Colonic mucosa (tissue), 4 donors: ENCODE data around the gene C19orf47. TPM values are rescaled to one million over a fixed set of nuclear protein-coding genes. Genes with fewer than 3 reads are reported as not detected.

Experiments
- DNase-seq: peaks from one replicate; pipeline ENCODE4 v3.0.0-alpha.2; 2020
- H3K27ac ChIP-seq: fragments of 200-600 bp; one replicate; pipeline ENCODE4 v1.8.0; 2021
- H3K27me3 ChIP-seq: fragments of 200-600 bp; one replicate; pipeline ENCODE4 v1.8.0; 2021
- H3K36me3 ChIP-seq: fragments of 200-600 bp; one replicate; pipeline ENCODE4 v1.8.0; 2021
- H3K4me1 ChIP-seq: fragments of 200-600 bp; one replicate; pipeline ENCODE4 v1.8.0; 2021; ENCODE audit warnings: mild to moderate bottlenecking
- H3K4me3 ChIP-seq: fragments of 200-600 bp; one replicate; pipeline ENCODE4 v1.8.0; 2021
- H3K9ac ChIP-seq, 2 donors: one replicate each; pipeline ENCODE4 v1.7.0; 2013; ENCODE audit warnings: control low read depth in 2 of 2, low read depth in 2 of 2, low read length in 2 of 2
- H3K9me3 ChIP-seq: fragments of 200-600 bp; one replicate; pipeline ENCODE4 v1.8.0; 2021
- CTCF ChIP-seq: fragments of 200-600 bp; IDR thresholded peaks from one replicate; pipeline ENCODE4 v1.8.0; 2022; ENCODE audit warnings: antibody characterized with exemption, mild to moderate bottlenecking
- intact Hi-C: fragments of 100-400 bp; cut with DNase I; formaldehyde crosslinking; loops from one replicate; pipeline ENCODE4 v1.14.1; 2022
- total RNA-seq, 2 donors: library from RNA; stranded (reverse); fragmentation: NEBNext Ultra II Directional in 1 of 2; extraction: Animal tissue kit (Norgen Biotek cat#: 25700) in 1 of 2; gene quantifications; one replicate each; pipeline ENCODE4 v1.2.1, GENCODE V29; 2021
- donor health status: healthy.
- donor health status: DM: no; HTN: no; CAD: no.
- donor health status: DM: no; HTN: no; CAD: no.

C19orf47 gene
- total RNA-seq, 2 donors from 2014 or later, result 9.2 to 14.9 TPM

GRCh38 chr19:40285353-40286234 is 62.6 kb downstream of the C19orf47 start:
- TF ChIP-seq CTCF, result no peak
- DNase-seq, result peak; percentile 98
- Histone ChIP-seq H3K4me3 (peak overlapping the region; percentile 86), H3K9ac (peak overlapping the region; percentile 15 to 86), H3K27me3 (no peaks in the 10 kb centered on the region), H3K9me3 (no peaks in the 10 kb centered on the region), H3K4me1 (peaks cover 9% of the 10 kb centered on the region), H3K36me3 (no peaks in the 10 kb centered on the region), H3K27ac (peak overlapping the region; percentile 79)
- intact Hi-C loops, result no loop called here

- peaks cover 17% of the 10 kb centered on the region for H3K4me1 ChIP-seq
- peak within 1 kb of the TSS; percentile 89 to 98 for H3K9ac ChIP-seq
- no peaks in the 10 kb centered on the region for H3K9me3 ChIP-seq
- no peaks in the 10 kb centered on the region for H3K27me3 ChIP-seq
- intact Hi-C loops, result no loop called here
- DNase-seq, result no peak
- H3K36me3 ChIP-seq, result no peaks in the 10 kb centered on the region
- peak within 1 kb of the TSS; percentile 79 for H3K27ac ChIP-seq
- TF ChIP-seq CTCF, result no peak
- H3K4me3 ChIP-seq, result peak within 1 kb of the TSS; percentile 86
Measured at GRCh38 chr19:40284501-40285352, 63.5 kb downstream of the C19orf47 start, which contains the start of gene AKT2. AKT2 (minus strand) TSS chr19:40285345; CDS start chr19:40265267, 20,078 bp downstream.

DNA sequence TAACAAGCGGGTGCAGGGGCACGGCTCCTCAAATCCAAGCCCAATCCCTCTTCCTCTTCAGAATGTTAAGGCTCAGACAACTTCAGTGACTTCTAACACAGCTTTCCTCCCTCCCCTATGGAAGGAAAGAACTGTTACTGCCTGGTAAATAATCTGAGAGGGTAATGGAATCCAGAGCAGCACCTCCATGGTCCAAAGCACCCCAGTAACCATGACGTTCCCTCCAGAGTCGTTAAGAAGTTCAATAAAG is 64.0 kb downstream of the C19orf47 start:
- intact Hi-C loops, result no loop called here
- H3K27me3 ChIP-seq, result no peaks in the 10 kb centered on the region
- TF ChIP-seq CTCF, result no peak
- H3K27ac ChIP-seq, result peak overlapping the region; percentile 79
- H3K9ac ChIP-seq, result peak overlapping the region; percentile 89 to 98
- no peaks in the 10 kb centered on the region for H3K9me3 ChIP-seq
- H3K4me3 ChIP-seq, result peak overlapping the region; percentile 86
- H3K36me3 ChIP-seq, result no peaks in the 10 kb centered on the region
- peaks cover 19% of the 10 kb centered on the region for H3K4me1 ChIP-seq
- no peak for DNase-seq

DNA sequence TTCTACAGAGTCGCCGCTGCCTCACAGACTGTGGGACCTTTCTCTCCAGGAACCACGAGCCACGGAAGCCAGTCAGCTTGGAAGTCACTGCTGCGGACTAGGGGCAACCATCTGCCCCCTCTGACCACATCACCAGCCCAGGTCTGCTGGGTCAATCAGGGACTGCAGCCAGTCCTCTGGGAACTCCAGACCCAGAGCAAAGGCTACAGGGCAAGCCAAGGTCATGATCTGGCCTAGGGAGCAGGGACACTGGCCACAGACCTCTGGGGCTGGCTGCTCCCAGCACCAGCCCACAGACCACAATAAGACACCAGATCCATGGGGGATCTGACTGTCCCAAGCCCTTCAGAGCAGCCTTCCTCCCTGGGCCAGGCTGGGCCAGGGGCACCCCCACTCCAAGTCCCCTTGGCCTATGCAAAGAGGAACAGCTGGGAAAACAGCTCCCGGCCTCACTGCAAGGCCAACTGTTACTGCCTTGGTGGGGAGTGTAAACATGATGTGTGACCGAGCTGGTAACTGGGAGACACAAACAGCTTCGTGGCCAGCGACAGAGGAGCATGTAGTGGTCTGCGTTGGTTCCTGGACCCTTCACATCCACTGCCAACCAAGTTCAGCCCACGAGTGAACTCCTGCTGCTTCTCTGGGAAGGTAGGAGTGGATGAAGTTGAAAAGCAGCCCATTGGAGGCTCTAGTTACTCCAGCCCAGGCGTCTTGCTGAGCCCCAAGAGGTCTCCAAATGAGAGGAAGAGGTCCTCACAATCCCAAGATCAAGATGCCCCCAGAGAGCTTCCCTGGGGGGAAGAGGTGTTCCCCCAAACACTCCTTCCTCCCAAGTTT is 64.6 kb downstream of the C19orf47 start:
- H3K9me3 ChIP-seq, result no peaks in the 10 kb centered on the region
- peak overlapping the region; percentile 13 to 98 for H3K9ac ChIP-seq
- no peak for TF ChIP-seq CTCF
- DNase-seq, result peak; percentile 31
- H3K27me3 ChIP-seq, result no peaks in the 10 kb centered on the region
- peak overlapping the region; percentile 79 for H3K27ac ChIP-seq
- intact Hi-C loops, result no loop called here
- no peaks in the 10 kb centered on the region for H3K36me3 ChIP-seq
- H3K4me3 ChIP-seq, result peak overlapping the region; percentile 86
- H3K4me1 ChIP-seq, result peaks cover 19% of the 10 kb centered on the region

DNA sequence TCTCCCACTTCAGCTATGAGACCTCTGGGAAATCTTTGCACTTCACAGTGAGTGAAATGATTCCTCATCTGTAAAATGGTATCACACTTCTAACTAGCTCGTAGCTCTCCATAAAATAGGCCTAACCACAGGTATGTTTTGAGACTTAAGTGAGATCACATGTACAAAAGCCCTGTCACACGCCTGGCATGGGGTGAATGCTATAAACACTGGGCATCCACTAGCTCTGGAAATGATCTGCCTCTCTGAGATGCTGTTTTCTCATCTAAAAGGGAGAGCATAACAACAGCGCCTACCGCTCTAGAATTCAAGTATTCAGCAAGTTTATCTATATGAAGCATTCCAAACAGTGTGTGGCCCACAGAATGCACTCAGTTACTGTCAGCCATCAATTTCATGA is 65.3 kb downstream of the C19orf47 start:
- Histone ChIP-seq H3K9ac (peak overlapping the region in 1 of 2 donors; percentile 98), H3K9me3 (no peaks in the 10 kb centered on the region), H3K27me3 (no peaks in the 10 kb centered on the region), H3K4me1 (peaks cover 19% of the 10 kb centered on the region), H3K4me3 (no peak overlapping the region), H3K36me3 (no peaks in the 10 kb centered on the region), H3K27ac (no peak overlapping the region)
- no peak for TF ChIP-seq CTCF
- intact Hi-C loops, result no loop called here
- DNase-seq, result no peak
